GM21447 (cell line): ENCODE data around the gene BMPR1B.
"Not testable (repeated sequence)": the region's sequence is repeated elsewhere in the genome, so short reads cannot be mapped to it uniquely, and the experiment has no call there.

Experiments
- ATAC-seq: cut with Tn5 transposase; IDR thresholded peaks from one replicate; pipeline ENCODE4 v1.9.1; 2021; ENCODE audit not compliant: unreplicated experiment

The BMPR1B gene

DNA sequence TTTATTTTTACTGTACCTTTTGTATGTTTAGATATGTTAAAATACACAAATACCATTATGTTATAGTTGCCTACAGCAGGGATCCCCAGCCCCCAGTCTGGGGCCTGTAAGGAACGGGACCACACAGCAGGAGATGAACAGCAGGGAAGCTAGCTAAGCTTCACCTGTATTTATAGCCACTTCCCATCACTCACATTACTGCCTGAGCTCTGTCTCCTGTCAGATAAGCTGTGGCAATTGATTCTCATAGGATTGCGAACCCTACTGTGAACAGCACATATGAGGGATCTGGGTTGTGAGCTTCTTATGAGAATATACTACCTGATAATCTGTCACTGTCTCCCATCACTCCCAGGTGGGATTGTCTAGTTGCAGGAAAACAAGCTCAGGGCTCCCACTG lies 73.9 kb downstream of the BMPR1B start:
- ATAC-seq = no peak

DNA sequence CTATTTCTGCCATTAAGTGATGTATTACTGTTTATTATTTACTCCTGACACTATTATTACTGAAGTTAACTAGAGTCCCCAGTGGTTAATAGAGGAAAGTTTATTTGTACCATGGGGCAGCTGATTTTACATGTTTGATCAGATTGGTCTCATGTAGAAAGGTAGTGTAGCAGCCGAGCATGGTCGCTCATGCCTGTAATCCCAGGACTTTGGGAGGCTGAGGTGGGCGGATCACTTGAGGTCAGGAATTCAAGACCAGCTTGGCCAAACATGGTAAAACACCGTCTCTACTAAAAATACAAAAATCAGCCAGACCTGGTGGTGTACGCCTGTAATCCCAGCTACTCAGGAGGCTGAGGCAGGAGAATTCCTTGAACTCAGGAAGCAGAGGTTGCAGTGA lies 74.6 kb downstream of the BMPR1B start:
- ATAC-seq = not testable (repeated sequence)

DNA sequence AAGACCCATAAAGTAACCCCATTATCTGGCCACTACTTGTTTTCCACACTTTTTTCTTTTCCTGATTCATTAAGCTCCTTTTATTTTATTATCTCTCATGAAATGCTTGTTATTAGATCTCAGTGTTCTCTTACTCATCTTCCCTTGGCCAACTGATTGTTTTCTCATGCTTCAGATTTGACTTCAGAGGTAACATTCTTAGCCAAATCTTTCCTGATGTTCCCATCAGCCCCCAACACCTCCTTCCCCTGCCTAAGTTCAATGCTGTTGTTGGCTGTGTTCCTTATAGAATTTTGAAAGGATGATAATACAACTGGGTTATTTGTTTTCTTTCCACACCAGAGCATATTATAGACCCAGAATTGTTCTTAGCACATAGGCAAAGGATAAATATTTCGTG lies 75.6 kb downstream of the BMPR1B start:
- ATAC-seq = no peak

DNA sequence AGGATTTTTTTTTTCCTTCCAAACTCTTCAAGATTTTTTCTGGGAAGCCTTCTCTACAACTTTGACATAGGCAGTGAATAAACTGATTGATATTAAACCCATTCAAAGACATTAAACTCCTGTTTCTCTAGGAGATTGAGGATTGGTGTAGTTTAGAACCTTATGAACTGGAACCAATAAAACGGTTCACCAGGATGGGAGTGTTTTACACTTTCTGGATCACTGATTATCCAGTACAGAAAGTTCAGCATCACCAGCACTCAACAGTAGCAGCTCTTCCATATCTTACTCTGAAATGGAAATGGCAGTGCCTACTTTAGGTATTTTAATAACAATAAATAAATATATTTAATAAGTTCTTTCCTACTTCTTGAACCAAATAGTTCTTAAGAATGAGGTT lies 76.7 kb downstream of the BMPR1B start:
- ATAC-seq = no peak

DNA sequence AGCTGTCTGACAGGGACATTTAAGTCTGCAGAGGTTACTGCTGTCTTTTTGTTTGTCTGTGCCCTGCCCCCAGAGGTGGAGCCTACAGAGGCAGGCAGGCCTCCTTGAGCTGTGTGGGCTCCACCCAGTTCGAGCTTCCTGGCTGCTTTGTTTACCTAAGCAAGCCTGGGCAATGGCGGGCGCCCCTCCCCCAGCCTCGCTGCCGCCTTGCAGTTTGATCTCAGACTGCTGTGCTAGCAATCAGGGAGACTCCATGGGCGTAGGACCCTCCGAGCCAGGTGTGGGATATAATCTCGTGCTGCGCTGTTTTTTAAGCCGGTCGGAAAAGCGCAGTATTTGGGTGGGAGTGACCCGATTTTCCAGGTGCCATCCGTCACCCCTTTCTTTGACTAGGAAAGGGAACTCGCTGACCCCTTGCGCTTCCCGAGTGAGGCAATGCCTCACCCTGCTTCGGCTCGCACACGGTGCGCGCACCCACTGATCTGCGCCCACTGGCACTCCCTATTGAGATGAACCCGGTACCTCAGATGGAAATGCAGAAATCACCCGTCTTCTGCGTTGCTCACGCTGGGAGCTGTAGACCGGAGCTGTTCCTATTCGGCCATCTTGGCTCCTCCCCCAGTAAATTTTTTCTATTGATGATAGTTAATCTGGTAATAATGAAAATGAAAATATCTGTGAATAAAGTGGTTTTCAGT lies 83.6 kb downstream of the BMPR1B start:
- not testable (repeated sequence) for ATAC-seq

DNA sequence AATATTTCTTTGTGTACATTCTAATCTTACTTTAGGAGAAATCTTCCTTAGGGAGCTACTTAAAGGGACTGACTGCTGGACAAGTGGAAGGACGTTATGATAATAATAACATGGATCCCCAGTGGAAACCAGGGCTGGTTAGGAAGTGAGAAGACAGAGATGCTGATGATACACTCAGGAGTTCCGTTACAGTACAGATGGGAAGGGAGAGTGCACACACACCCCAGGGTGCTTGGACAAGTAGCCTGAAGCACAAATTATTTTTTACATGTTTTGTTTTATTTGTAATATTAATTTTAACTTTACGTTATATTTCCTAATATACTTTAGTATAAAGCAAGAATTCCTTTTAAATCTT lies 84.1 kb downstream of the BMPR1B start:
- ATAC-seq = no peak

DNA sequence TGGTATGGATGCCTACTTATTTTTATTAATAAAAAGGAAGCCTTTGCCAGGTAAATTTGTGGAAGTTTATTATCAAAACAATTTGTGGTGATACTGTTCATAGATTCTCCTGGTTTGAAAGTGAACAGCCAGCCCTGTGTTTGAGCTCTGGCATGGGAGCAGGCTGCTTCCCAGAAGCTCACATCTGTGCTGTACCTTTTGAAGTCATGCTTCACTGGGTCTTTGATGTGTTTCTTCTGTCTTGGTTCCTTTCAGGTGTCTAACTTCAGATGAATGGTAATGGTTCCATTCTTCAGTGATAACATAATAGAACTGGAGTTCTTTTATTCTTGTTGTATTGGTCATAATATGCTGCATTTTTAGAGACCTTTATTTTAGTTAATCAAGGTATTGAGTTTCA lies 85.5 kb downstream of the BMPR1B start:
- no peak for ATAC-seq

DNA sequence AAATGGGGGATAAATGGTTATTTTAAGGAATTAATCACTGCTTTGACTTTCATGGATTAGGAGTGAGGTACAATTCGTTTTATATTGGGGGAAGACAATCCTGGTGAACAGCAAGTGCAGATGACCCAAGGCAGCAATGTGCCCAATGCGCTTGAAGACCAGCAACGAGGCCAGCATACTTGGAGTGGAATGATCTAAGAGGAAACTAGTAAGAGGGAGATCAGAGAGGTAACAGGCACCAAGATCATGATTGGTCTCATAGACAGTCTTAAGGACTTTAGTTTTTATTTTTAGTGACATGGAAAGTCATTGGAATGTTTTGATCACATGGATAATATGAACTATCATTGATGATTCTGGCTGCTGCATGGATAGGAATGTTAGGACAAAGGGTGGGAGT lies 90.6 kb downstream of the BMPR1B start:
- no peak for ATAC-seq

DNA sequence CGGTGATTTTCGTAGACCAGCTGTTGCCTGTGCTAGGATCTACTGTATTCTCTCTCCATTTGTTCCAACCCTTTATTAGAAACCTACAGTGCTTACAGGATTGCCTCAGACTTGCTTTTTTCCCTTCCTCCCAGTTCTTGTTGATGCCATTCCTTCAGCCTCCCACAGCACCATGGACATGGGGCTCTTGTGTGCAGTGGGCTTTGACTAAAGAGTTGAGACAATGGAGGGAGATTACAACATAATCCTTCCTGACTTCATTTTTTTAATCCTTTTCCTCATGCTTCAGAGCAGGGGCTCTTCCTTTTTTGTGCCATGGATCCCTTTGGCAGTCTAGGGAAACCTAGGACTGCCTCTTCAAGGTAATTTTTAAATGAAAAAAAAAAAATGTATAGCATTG lies 92.1 kb downstream of the BMPR1B start:
- ATAC-seq = no peak

DNA sequence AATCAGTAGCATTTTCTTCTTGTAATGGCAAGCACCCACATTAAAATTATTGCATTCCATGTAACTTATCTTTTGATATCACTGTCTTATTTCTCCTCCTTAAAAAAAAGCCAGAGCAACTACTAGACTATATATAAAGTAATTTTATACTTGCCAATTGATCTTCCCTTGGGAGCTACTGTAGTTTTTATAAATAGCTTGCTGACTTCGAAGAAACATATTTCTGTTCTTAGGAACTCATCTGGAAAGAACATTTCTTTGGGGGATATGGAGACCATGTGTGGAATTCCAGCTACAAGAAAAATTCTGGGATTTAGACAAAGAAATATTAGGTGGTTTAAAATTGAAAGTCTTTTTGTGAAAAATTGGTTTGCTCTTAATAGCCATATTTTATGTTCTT lies 94.9 kb downstream of the BMPR1B start:
- no peak for ATAC-seq

DNA sequence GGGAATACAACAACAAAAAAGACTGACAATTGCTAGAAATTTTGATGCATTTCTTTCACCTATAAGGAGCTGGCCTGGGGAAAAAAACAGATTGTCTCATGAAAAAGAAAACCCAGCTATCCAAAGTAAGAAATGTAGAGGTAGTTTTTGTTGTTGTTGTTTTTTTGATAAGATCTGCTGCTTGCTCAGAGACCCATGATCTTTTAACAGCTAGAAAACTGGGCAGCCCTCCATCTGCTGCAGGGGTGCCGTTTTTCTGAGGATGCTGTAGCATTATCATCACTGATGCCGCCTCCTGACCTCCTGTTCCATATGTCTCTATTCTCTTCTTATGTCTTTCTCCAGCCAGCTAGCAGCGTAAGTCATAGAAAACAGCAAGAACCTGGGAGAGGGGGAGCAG lies 98.3 kb downstream of the BMPR1B start:
- no peak for ATAC-seq

DNA sequence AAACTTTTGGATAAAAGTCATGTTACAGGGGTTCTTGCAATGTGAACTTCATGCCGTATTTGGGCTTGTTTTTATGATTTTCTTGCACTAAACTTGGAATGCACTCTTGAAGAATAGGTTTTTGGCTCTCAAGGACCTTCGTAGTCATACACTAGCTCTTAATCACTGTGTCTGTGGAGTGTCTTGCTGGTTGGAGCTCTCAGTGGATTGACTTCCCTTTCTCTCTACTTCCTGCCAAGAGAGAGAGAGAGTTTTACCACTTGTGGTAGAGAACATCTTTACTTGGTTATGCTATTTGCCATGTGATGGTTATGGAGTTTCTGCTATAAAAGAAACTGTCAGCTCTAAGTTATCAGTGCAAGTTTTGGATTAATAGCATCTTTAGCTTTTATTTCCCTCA lies 112.4 kb downstream of the BMPR1B start:
- no peak for ATAC-seq

DNA sequence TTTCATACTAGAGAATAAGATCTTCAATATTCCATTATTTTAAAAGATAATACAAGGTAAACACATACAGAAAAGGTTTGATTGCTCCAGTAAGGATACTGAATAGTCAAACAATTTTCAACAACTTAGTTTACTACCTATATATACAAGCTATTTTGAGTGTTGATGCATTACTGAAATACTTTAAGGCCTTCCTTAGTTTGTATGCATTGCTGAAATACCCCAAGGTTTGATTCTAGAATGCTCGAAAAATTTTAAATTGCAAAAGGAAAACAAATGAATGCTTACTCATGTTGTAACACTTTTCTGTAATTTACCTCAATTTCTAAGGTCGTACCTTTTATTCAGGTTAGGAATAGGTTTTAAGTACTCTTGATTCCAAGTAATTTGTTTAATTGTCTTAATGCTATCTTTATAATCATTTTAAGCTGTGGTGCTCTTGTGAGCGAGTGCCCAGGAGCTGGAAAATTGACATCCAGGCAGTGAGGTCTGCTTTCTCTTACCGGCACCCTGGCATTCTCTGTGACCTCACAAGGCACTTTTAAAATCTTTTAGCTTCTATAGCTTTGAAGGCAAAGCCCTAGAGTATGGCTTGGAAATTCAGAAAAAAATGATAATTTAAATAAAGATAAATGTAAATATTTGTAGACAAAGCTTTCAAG lies 114.0 kb downstream of the BMPR1B start:
- ATAC-seq = no peak

DNA sequence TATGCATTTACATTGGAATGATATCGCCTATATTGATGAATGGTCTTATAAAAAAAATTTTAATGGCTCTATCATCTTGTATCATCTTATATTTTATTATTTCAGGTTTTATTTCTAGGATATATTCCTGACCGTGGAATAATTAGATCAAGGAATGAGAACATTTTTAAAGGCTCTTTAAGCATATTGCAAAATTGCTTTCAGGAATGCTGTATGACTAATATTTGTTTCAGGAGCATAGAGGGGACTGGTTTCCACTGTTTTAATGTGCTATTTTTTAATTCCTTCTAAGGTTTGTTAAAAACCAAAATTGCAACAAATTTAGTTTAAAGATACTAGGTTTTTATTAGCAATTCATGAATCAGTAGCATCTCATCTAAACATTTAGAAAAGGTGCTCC lies 120.2 kb downstream of the BMPR1B start:
- no peak for ATAC-seq

DNA sequence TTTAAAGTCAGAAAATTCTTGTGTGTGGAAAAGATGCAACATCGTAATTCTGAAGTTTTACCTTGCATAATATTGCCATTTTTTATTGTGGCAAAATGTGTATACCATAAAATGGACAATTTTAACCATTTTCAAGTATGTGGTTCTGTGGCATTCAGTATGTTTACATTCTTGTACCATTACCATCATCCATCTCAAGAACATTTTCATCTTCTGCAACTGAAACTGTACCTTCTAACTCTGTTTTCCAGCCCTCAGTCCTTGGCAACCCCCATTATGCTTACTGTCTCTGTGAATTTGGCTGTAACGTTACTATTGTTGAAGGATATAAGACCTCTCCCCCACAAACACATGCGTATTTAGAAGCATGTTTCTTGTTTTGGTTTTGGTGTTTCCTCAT lies 123.2 kb downstream of the BMPR1B start:
- ATAC-seq = no peak

DNA sequence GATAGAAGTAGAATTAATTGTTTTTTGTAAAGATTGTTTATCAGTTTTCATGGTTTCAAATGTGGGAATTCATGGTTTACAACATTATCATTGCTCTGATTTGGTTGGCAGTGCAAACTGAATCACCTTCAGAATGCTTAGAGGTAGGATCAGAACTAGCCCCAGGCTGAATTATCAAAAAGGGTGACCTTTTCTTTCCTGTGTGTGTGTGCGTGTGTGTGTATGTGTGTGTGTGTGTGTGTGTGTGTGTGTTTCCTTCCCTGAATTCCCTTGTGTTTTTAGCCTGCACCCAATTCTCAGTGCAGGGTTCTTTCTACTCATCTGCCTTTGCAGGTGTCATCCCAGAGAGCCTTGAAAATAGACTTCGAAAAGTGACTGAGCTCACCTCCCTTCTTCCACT lies 125.0 kb downstream of the BMPR1B start:
- ATAC-seq = no peak

DNA sequence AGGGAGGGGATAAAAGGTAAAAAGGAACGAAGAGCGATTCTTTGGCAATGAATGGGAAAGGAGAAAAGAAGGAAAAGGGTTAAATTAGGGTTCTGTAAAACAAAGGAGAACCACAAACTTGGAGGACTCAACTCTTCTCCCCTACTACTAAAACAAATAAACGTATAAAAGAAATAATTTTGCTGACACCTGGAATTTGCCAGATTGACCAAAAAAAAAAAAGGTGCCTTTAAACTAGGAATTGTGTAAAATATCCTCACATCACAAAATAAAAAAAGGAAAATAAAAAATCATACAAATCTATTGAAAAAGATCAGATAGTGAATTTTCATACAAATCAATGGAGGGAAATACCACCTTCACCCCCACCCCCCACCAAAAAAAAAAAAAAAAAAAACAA lies 129.3 kb downstream of the BMPR1B start:
- no peak for ATAC-seq

DNA sequence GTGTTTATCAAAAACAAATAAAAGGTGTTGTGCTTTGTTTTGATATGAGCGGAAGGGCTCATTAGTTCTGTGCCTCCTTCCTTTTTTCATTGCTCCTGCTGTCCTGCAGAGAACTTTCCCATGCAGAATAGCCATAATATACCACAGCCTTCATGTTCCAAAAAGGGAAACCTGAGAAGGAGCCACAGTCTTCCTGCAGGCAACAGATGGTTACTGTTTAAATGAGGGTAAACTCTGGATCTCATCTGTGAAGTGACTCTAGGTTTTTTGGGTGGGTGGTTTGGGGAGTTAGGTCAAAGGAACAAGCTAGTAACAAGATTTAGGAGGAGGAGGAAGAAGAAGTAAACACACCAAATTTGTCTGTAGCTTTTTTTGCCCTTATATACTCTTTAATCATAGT lies 131.8 kb downstream of the BMPR1B start:
- no peak for ATAC-seq

DNA sequence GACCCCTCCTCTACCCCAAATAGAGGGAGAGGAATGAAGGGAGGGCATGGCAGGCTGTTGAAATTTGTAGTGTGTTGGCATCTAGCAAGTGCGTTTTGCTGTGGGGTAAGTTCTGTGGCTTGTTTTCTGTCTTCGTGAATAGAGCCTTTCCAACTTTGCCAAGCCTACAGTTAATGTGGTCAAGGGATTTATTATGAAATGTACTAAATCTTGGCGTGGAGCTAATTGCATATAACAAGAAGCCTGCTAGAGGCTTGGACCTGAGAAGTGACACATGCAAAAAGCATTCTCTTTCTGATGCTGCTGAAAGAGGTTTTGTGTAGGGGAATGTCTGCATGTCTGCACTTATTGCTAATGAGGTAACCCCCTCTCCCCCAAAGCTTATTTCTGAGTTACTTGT lies 132.2 kb downstream of the BMPR1B start:
- no peak for ATAC-seq

DNA sequence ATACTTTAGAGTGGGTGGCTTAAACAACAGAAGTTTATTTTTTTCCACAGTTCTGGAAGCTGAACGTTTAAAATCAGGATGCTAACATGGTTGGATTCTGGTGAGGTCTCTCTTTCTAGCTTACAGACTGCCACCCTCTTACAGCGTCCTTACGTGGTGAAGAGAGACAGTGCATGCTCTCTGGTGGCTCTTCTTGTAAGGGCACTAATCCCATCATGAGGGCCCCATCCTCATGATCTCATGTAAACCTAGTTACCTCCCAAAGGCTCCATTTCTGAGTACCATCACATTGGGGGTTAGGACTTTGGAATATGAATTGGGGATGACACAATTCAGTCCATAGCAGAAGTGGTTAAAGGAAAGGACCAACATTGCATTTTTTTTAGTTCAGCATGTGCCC lies 132.8 kb downstream of the BMPR1B start:
- no peak for ATAC-seq

DNA sequence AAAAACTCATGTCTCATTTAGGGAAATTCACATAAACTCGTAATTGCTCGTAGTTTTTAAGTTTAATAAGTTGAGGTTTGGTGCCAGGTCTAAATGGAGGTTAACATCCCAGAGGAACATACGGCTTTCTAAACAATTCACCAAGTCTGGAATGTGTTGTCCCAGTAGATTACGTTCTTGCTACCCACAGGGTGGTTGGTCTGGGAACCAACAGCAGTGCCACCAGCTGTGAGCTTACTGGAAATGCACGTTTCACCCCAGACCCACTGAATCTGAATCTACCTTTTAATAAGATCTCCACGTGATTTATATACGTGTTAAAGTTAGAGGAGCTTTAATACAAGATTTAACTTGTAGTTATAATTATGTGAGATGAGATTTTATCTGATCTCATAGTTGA lies 134.3 kb downstream of the BMPR1B start:
- ATAC-seq = no peak

DNA sequence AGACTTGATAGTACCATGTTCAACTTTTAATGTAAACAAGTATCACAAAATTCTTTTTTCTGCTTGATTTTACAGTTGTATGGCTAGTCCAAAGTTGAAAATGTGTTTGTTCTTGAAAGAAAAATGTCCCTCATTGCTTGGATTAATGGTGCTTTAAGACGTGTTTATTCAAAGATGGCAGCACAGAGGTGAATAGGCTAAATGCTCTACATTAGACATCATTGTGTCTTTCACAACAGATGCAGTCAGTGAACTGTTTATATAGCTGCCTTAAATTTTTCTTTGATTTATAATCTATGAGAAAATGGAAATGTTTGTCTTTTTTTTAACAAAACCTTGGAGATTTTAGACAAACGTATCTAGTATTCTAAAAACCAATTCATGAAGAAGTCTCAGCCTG lies 137.3 kb downstream of the BMPR1B start:
- no peak for ATAC-seq

DNA sequence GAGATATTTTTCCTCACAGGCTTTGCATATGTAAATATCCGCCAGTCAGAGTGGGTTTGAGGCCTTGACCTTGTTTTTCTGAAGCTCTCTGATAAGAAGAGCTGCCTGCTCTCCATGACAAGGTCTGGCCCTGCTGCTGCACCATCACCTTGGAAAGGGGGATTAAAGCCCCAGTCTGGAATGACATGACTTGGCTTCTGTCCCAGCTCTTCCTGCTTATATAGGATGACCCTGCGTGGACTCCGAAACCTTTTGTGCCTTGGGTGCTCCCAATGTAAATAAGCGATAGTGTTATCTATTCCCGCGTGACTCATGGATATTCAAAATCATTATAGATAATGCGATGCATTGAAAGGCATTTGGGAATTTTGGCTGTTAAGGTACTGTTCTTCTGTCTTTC lies 139.3 kb downstream of the BMPR1B start:
- no peak for ATAC-seq
